Measurements from ENCODE around the gene ZFP36L2. TPM values are rescaled to one million over a fixed set of nuclear protein-coding genes. Genes with fewer than 3 reads are reported as not detected.

ZFP36L2 gene
- total and polyA plus RNA-seq, 2 donors (not counting 1 experiment from before 2014, with no cell fraction given), result 94.9 to 482 TPM

- ChIA-PET CTCF (interaction anchor here (0.7 to 21.8 kb wide), 10 partner anchors 6 to 274 kb away, joined by 3 to 650 read pairs (median 10); partner anchors contain the start of gene ZFP36L2), POLR2A (interaction anchor here (0.6 to 13.4 kb wide), 14 partner anchors 7 to 319 kb away, joined by 3 to 561 read pairs (median 4); no protein-coding TSS in a partner anchor)
- H3K27me3 Mint-ChIP-seq, result no peaks in the 10 kb centered on the region
- WGBS (ENCODE audit: insufficient coverage), result 0% methylated on average over 6 of the region's 8 CpGs
- peaks cover 70% of the 10 kb centered on the region for H3K79me2 ChIP-seq (ENCODE audit: control insufficient read depth, insufficient read depth, low read length)
- H3K9ac ChIP-seq (ENCODE audit: low read length), result peak overlapping the region; percentile 86
- H3K4me2 ChIP-seq (replicated peaks; ENCODE audit: low read depth, low read length, poor library complexity, severe bottlenecking), result peak overlapping the region; percentile 85
- H3K4me3 Mint-ChIP-seq, result peak overlapping the region; percentile 87
- DNase-seq (no peak), ATAC-seq (ENCODE audit: low read depth) (no peak)
- H3K27ac Mint-ChIP-seq, result peak overlapping the region; percentile 94
- peaks cover 53% of the 10 kb centered on the region for H3K4me1 Mint-ChIP-seq
- H3K27ac ChIP-seq (ENCODE audit: low read length in 2 of 2), result peak overlapping the region; percentile 87 to 90
- H3K36me3 ChIP-seq (replicated peaks in 1 of 2; ENCODE audit: control extremely low read depth in 1 of 2, control insufficient read depth in 1 of 2, extremely low read depth in 1 of 2, insufficient read depth in 2 of 2, low read length in 1 of 2), result peaks cover 0 to 30% of the 10 kb centered on the region in 2 experiments
- peaks cover 0 to 5% (median 0%) of the 10 kb centered on the region in 3 donors for H3K9me3 ChIP-seq (ENCODE audit: control extremely low read depth in 1 of 3, control insufficient read depth in 2 of 3, insufficient read depth in 1 of 3, low read length in 2 of 3)
- no peak overlapping the region for H2AFZ ChIP-seq (ENCODE audit: insufficient read depth, low read depth, low read length, poor library complexity, severe bottlenecking)
- H3K4me3 ChIP-seq (ENCODE audit: control extremely low read depth in 1 of 5, extremely low read depth in 1 of 5, insufficient read depth in 1 of 5, low read depth in 2 of 5, low read length in 4 of 5), result peak overlapping the region; percentile 42 to 92 (median 87)
- peaks cover 34% of the 10 kb centered on the region for H4K20me1 ChIP-seq (ENCODE audit: control insufficient read depth, insufficient read depth, low read length, poor library complexity, severe bottlenecking)
- H3K9me3 Mint-ChIP-seq (ENCODE audit: insufficient read depth), result no peaks in the 10 kb centered on the region
- intact Hi-C loops (cut with micrococcal nuclease), result no loop called here
- peaks cover 52 to 59% of the 10 kb centered on the region in 2 donors for H3K4me1 ChIP-seq (ENCODE audit: control insufficient read depth in 2 of 2, insufficient read depth in 2 of 2, low read length in 2 of 2)
- H3K27me3 ChIP-seq (replicated peaks in 1 of 4; ENCODE audit: control extremely low read depth in 1 of 4, control insufficient read depth in 3 of 4, insufficient read depth in 4 of 4, low read length in 3 of 4), result no peaks in the 10 kb centered on the region
- TF ChIP-seq CTCF (IDR thresholded peaks at IDR 0.05) (no peak), EZH2 (IDR thresholded peaks at IDR 0.05; ENCODE audit: borderline replicate concordance, insufficient read depth, low read depth, low read length, poor library complexity, severe bottlenecking) (no peak)
Observed at GRCh38 chr2:43221763-43222474, 4.5 kb downstream of the ZFP36L2 start.
